Breast epithelium (tissue), 4 donors: ENCODE data around the gene NDUFS6. TPM values are rescaled to one million over a fixed set of nuclear protein-coding genes. Genes with fewer than 3 reads are reported as not detected.
"Not testable (repeated sequence)": the region's sequence is repeated elsewhere in the genome, so short reads cannot be mapped to it uniquely, and the experiment has no call there.

Experiments used
- DNase-seq, 2 donors: peaks; one replicate each; pipeline ENCODE4 v3.0.0-alpha.2; 2019; ENCODE audit warnings: low spot score in 2 of 2
- H3K27ac ChIP-seq, 2 donors: fragments of 200-600 bp; sonication (generic) in 1 of 2; one replicate each; pipeline ENCODE4 v1.5.1; 2016 to 2019; ENCODE audit warnings: mild to moderate bottlenecking in 1 of 2
- H3K27me3 ChIP-seq, 2 donors: fragments of 200-600 bp; sonication (generic) in 1 of 2; one replicate each; pipeline versions ENCODE4 v1.5.1 to v1.6.0; 2017 to 2019; ENCODE audit warnings: control low read depth in 1 of 2, mild to moderate bottlenecking in 1 of 2
- H3K36me3 ChIP-seq: fragments of 200-600 bp; one replicate; pipeline ENCODE4 v1.5.1; 2019
- H3K4me1 ChIP-seq, 2 donors: fragments of 200-600 bp; sonication (generic); one replicate each; pipeline ENCODE4 v1.5.1; 2016 to 2019; ENCODE audit warnings: control low read depth in 1 of 2
- H3K4me3 ChIP-seq, 3 donors: fragments of 200-600 bp; sonication (generic); 1 replicate in 2 of 3; 2 replicates in 1 of 3; pipeline ENCODE4 v1.5.1; 2016 to 2019; ENCODE audit warnings: mild to moderate bottlenecking in 3 of 3, moderate library complexity in 2 of 3
- H3K9me3 ChIP-seq, 2 donors: fragments of 200-600 bp; sonication (generic) in 1 of 2; one replicate each; pipeline ENCODE4 v1.5.1; 2016 to 2019; ENCODE audit warnings: control low read depth in 1 of 2
- CTCF ChIP-seq, 3 donors: fragments of 450-650 bp; IDR thresholded peaks; one replicate each; pipeline ENCODE4 v1.5.1; 2016 to 2017; ENCODE audit warnings: antibody characterized with exemption in 3 of 3, mild to moderate bottlenecking in 3 of 3, moderate library complexity in 3 of 3
- POLR2A ChIP-seq: fragments of 450-650 bp; IDR thresholded peaks from one replicate; pipeline ENCODE4 v1.6.1; 2016; ENCODE audit warnings: antibody characterized with exemption, mild to moderate bottlenecking, moderate library complexity
- POLR2AphosphoS5 ChIP-seq, 3 donors: sonication (generic); formaldehyde crosslinking; IDR thresholded peaks; one replicate each; pipeline ENCODE4 v1.6.1; 2017; ENCODE audit warnings: antibody characterized with exemption in 3 of 3
- intact Hi-C: fragments of 100-400 bp; cut with DNase I; formaldehyde crosslinking; loops from one replicate; pipeline ENCODE4 v1.15.1; 2023; ENCODE audit warnings: low total_unique reads
- total RNA-seq, 3 donors: library from RNA; depleted of rRNA; stranded (reverse); fragments of >200 nt; gene quantifications; one replicate each; pipeline ENCODE4 v1.1.0, GENCODE V29; 2016

NDUFS6 gene
- total RNA-seq, 3 donors from 2014 or later = 37.9 to 68.8 (median 48.0) TPM

- Histone ChIP-seq H3K9me3 (no peaks in the 10 kb centered on the region), H3K4me1 (no peaks in the 10 kb centered on the region), H3K27me3 (no peaks in the 10 kb centered on the region), H3K4me3 (no peak overlapping the region), H3K27ac (no peak overlapping the region), H3K36me3 (no peaks in the 10 kb centered on the region)
- DNase-seq = peak in 1 of 2 donors; percentile 42
- TF ChIP-seq CTCF (IDR thresholded peaks at IDR 0.05) (no peak), POLR2AphosphoS5 (IDR thresholded peaks at IDR 0.05) (no peak), POLR2A (no peak)
- intact Hi-C loops = no loop called here
Observed at GRCh38 chr5:1786621-1787471, 14.4 kb upstream of the NDUFS6 start.

DNA sequence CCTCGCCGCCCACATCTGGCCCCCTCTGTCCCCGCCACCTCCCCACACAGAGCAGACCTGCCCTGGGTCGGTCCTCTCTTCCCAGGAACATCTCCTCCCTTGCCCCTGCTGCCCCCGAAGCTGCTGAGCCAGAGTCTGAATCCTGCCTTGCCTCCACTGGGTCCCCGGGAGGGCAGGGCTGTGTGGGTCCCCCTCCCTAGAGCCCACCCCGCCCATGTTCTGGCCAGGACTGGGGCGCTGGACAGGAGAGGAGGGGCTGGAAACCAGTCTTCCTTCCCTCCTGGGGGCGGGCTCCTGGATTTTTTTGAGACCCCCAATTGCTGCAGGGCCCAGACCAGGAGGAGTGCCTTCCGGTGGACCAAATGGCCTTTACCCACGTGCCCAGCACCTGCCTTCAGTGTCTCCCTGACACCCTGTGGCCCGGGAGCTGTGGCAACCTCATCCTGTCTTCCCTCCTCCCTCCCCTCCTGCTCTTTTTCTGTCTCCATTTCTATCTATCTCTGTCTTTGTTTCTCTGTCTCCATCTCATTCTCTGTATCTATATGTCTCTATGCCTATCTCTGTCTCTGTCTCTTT is 13.6 kb upstream of the NDUFS6 start:
- intact Hi-C loops = no loop called here
- DNase-seq = peak in 1 of 2 donors; percentile 42

DNA sequence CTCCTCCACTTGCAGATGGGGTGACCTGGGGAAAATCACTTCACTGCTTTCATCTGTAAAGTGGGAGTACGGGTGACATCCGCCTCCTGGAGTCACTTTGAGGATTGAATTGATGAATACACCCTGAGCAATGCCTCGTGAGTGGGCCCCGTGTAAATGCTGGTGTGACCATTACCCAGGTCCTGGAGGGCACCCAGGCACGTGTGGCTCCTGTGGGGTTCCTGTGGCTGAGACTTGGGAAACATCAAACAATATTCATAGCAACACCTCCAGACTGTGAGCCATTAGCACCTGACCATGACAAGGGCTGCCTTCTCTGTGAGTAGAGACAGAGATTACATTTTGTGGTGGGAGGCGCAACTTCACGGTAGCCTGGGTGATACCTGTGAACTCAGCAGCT is 13.0 kb upstream of the NDUFS6 start:
- no peaks in the 10 kb centered on the region for H3K4me1 ChIP-seq
- peak in 1 of 2 donors; percentile 30 for DNase-seq
- H3K36me3 ChIP-seq = no peaks in the 10 kb centered on the region
- no peaks in the 10 kb centered on the region for H3K9me3 ChIP-seq
- no peak overlapping the region for H3K4me3 ChIP-seq
- TF ChIP-seq POLR2AphosphoS5 (IDR thresholded peaks at IDR 0.05) = no peak
- TF ChIP-seq POLR2A = no peak
- TF ChIP-seq CTCF (IDR thresholded peaks at IDR 0.05) = no peak
- H3K27ac ChIP-seq = no peak overlapping the region
- no peaks in the 10 kb centered on the region for H3K27me3 ChIP-seq
- intact Hi-C loops = no loop called here

More for the DNA sequence above, 13.6 kb upstream of the NDUFS6 start:
- Histone ChIP-seq H3K27ac (no peak overlapping the region), H3K36me3 (no peaks in the 10 kb centered on the region), H3K4me1 (no peaks in the 10 kb centered on the region), H3K27me3 (no peaks in the 10 kb centered on the region), H3K4me3 (no peak overlapping the region), H3K9me3 (no peaks in the 10 kb centered on the region)
- TF ChIP-seq CTCF (IDR thresholded peaks at IDR 0.05) = no peak
- no peak for TF ChIP-seq POLR2AphosphoS5 (IDR thresholded peaks at IDR 0.05)

GRCh38 chr5:1788828-1789227 is 12.4 kb upstream of the NDUFS6 start:
- DNase-seq = peak in 1 of 2 donors; percentile 33
- Histone ChIP-seq H3K27me3 (no peaks in the 10 kb centered on the region), H3K4me3 (no peak overlapping the region), H3K36me3 (no peaks in the 10 kb centered on the region), H3K4me1 (no peaks in the 10 kb centered on the region), H3K9me3 (no peaks in the 10 kb centered on the region), H3K27ac (no peak overlapping the region)
- intact Hi-C loops = no loop called here
- no peak for TF ChIP-seq POLR2A
- no peak for TF ChIP-seq POLR2AphosphoS5 (IDR thresholded peaks at IDR 0.05)
- TF ChIP-seq CTCF (IDR thresholded peaks at IDR 0.05) = no peak

GRCh38 chr5:1789438-1789833 is 11.8 kb upstream of the NDUFS6 start:
- H3K27ac ChIP-seq, intact Hi-C loops, H3K36me3 ChIP-seq, H3K9me3 ChIP-seq, H3K4me1 ChIP-seq, DNase-seq, H3K4me3 ChIP-seq, H3K27me3 ChIP-seq: not testable (repeated sequence)
